ENCODE data around the gene LMX1A.

DNA sequence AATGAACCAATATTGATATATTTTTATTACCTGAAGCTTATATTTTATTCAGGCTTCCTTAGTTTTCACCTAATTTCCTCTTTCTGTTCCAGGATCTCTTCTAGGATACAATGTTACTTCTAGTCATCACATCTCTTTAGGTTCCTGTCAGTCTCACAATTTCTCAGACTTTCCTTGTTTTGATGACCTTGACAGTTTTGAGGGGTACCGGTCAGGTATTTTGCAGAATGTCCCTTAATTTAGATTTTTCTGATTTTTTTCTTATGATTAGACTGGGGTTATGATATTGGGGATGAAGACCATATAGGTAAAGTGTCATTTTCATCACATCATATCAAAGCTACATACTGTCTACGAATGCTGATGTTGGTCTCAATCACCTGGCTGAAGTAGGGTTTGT, 167.5 kb downstream of the LMX1A start:
- TF ChIP-seq, protein P1, sequence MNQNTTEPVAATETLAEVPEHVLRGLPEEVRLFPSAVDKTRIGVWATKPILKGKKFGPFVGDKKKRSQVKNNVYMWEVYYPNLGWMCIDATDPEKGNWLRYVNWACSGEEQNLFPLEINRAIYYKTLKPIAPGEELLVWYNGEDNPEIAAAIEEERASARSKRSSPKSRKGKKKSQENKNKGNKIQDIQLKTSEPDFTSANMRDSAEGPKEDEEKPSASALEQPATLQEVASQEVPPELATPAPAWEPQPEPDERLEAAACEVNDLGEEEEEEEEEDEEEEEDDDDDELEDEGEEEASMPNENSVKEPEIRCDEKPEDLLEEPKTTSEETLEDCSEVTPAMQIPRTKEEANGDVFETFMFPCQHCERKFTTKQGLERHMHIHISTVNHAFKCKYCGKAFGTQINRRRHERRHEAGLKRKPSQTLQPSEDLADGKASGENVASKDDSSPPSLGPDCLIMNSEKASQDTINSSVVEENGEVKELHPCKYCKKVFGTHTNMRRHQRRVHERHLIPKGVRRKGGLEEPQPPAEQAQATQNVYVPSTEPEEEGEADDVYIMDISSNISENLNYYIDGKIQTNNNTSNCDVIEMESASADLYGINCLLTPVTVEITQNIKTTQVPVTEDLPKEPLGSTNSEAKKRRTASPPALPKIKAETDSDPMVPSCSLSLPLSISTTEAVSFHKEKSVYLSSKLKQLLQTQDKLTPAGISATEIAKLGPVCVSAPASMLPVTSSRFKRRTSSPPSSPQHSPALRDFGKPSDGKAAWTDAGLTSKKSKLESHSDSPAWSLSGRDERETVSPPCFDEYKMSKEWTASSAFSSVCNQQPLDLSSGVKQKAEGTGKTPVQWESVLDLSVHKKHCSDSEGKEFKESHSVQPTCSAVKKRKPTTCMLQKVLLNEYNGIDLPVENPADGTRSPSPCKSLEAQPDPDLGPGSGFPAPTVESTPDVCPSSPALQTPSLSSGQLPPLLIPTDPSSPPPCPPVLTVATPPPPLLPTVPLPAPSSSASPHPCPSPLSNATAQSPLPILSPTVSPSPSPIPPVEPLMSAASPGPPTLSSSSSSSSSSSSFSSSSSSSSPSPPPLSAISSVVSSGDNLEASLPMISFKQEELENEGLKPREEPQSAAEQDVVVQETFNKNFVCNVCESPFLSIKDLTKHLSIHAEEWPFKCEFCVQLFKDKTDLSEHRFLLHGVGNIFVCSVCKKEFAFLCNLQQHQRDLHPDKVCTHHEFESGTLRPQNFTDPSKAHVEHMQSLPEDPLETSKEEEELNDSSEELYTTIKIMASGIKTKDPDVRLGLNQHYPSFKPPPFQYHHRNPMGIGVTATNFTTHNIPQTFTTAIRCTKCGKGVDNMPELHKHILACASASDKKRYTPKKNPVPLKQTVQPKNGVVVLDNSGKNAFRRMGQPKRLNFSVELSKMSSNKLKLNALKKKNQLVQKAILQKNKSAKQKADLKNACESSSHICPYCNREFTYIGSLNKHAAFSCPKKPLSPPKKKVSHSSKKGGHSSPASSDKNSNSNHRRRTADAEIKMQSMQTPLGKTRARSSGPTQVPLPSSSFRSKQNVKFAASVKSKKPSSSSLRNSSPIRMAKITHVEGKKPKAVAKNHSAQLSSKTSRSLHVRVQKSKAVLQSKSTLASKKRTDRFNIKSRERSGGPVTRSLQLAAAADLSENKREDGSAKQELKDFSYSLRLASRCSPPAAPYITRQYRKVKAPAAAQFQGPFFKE (tag by site-specific recombination; IDR thresholded peaks at IDR 0.05; ENCODE audit: borderline replicate concordance), result no peak
- no peak for TF ChIP-seq TSHZ1 (tag by site-specific recombination; IDR thresholded peaks at IDR 0.05; ENCODE audit: borderline replicate concordance)

Data from HEK293 (cell line).